Activated T-helper 1 cell treated with anti-CD3 and anti-CD28 coated beads, Interleukin-12 subunit alpha, Interleukin-12 subunit beta, Interleukin-2, Interleukin-4 antibody, amounts not matched to agents 30 ng/mL and 10 ng/mL and 1 ng/mL, durations not matched to agents 14 hours and 24 hours and 36 hours (primary cell): ENCODE data around the gene PRPF40B. TPM values are rescaled to one million over a fixed set of nuclear protein-coding genes. Genes with fewer than 3 reads are reported as not detected.

ENCODE experiments used
- DNase-seq: peaks from one replicate; pipeline ENCODE4 v3.0.0; 2021; ENCODE audit warnings: low spot score
- H3K27ac Mint-ChIP-seq: one replicate; pipeline ENCODE4 v1.8.0; 2021; ENCODE audit warnings: mild to moderate bottlenecking, mixed read lengths
- H3K27me3 Mint-ChIP-seq: one replicate; pipeline ENCODE4 v1.8.0; 2022; ENCODE audit warnings: mild to moderate bottlenecking, moderate library complexity, mixed read lengths; ENCODE audit not compliant: insufficient read depth
- H3K36me3 Mint-ChIP-seq: one replicate; pipeline ENCODE4 v1.8.0; 2021; ENCODE audit warnings: low read depth, mixed read lengths
- H3K4me1 Mint-ChIP-seq: one replicate; pipeline ENCODE4 v1.8.0; 2021; ENCODE audit warnings: low read depth, mixed read lengths
- H3K4me3 Mint-ChIP-seq: one replicate; pipeline ENCODE4 v1.8.0; 2021; ENCODE audit warnings: mild to moderate bottlenecking, moderate library complexity, mixed read lengths
- H3K9me3 Mint-ChIP-seq: one replicate; pipeline ENCODE4 v1.8.0; 2021; ENCODE audit warnings: mixed read lengths
- intact Hi-C: fragments of 100-400 bp; cut with micrococcal nuclease; formaldehyde crosslinking; loops from one replicate; pipeline ENCODE4 v1.15.1; 2024
- total RNA-seq: library from RNA; stranded (reverse); gene quantifications from 2 replicates; pipeline ENCODE4 v1.2.3, GENCODE V29; 2022

PRPF40B gene
- total RNA-seq, 1 donor from 2014 or later: 12.7 TPM

- H3K9me3 Mint-ChIP-seq: no peaks in the 10 kb centered on the region
Observed at GRCh38 chr12:49673446-49674317, 50.3 kb downstream of the PRPF40B start.

GRCh38 chr12:49674318-49674981 lies 51.1 kb downstream of the PRPF40B start:
- Mint-ChIP-seq H3K4me3 (peak overlapping the region; percentile 16), H3K27ac (peak overlapping the region; percentile 89), H3K27me3 (no peaks in the 10 kb centered on the region), H3K9me3 (no peaks in the 10 kb centered on the region), H3K4me1 (peaks cover 78% of the 10 kb centered on the region), H3K36me3 (peaks cover 9% of the 10 kb centered on the region)
- no peak for DNase-seq
- intact Hi-C loops: loop anchor here (2.0 kb wide), 1 partner anchor 14 kb away; no protein-coding TSS in a partner anchor

More at GRCh38 chr12:49673446-49674317, 50.3 kb downstream of the PRPF40B start:
- peaks cover 9% of the 10 kb centered on the region for H3K36me3 Mint-ChIP-seq
- H3K4me3 Mint-ChIP-seq: peak overlapping the region; percentile 16
- H3K27ac Mint-ChIP-seq: peak overlapping the region; percentile 89
- no peaks in the 10 kb centered on the region for H3K27me3 Mint-ChIP-seq
- DNase-seq: no peak
- H3K4me1 Mint-ChIP-seq: peaks cover 84% of the 10 kb centered on the region
- intact Hi-C loops: loop anchor here (2.0 kb wide), 1 partner anchor 13 kb away; no protein-coding TSS in a partner anchor

- no peak overlapping the region for H3K4me3 Mint-ChIP-seq
- peaks cover 71% of the 10 kb centered on the region for H3K4me1 Mint-ChIP-seq
- intact Hi-C loops: loop anchor here (2.0 kb wide), 1 partner anchor 14 kb away; no protein-coding TSS in a partner anchor
- H3K9me3 Mint-ChIP-seq: no peaks in the 10 kb centered on the region
- H3K27me3 Mint-ChIP-seq: no peaks in the 10 kb centered on the region
- H3K36me3 Mint-ChIP-seq: peaks cover 6% of the 10 kb centered on the region
- DNase-seq: no peak
- no peak overlapping the region for H3K27ac Mint-ChIP-seq
Observed at GRCh38 chr12:49675137-49675536, 51.8 kb downstream of the PRPF40B start.

- H3K4me1 Mint-ChIP-seq: peaks cover 45% of the 10 kb centered on the region
- H3K9me3 Mint-ChIP-seq: no peaks in the 10 kb centered on the region
- DNase-seq: no peak
- H3K4me3 Mint-ChIP-seq: no peak overlapping the region
- no peaks in the 10 kb centered on the region for H3K27me3 Mint-ChIP-seq
- intact Hi-C loops: no loop called here
- H3K36me3 Mint-ChIP-seq: peaks cover 2% of the 10 kb centered on the region
- H3K27ac Mint-ChIP-seq: no peak overlapping the region
Observed at GRCh38 chr12:49678711-49679110, 55.4 kb downstream of the PRPF40B start.

GRCh38 chr12:49680075-49680474 lies 56.7 kb downstream of the PRPF40B start:
- Mint-ChIP-seq H3K36me3 (peaks cover 2% of the 10 kb centered on the region), H3K4me3 (no peak overlapping the region), H3K9me3 (no peaks in the 10 kb centered on the region), H3K27ac (no peak overlapping the region), H3K4me1 (peaks cover 43% of the 10 kb centered on the region), H3K27me3 (peaks cover 2% of the 10 kb centered on the region)
- intact Hi-C loops: no loop called here
- no peak for DNase-seq

- intact Hi-C loops: no loop called here
- peaks cover 37% of the 10 kb centered on the region for H3K4me1 Mint-ChIP-seq
- peaks cover 1% of the 10 kb centered on the region for H3K36me3 Mint-ChIP-seq
- no peak overlapping the region for H3K4me3 Mint-ChIP-seq
- DNase-seq: no peak
- no peak overlapping the region for H3K27ac Mint-ChIP-seq
- peaks cover 2% of the 10 kb centered on the region for H3K27me3 Mint-ChIP-seq
- H3K9me3 Mint-ChIP-seq: no peaks in the 10 kb centered on the region
Observed at GRCh38 chr12:49683599-49684309, 60.4 kb downstream of the PRPF40B start.

- Mint-ChIP-seq H3K27ac (no peak overlapping the region), H3K4me1 (peaks cover 42% of the 10 kb centered on the region), H3K4me3 (no peak overlapping the region), H3K27me3 (peaks cover 2% of the 10 kb centered on the region), H3K36me3 (peaks cover 1% of the 10 kb centered on the region), H3K9me3 (no peaks in the 10 kb centered on the region)
- DNase-seq: no peak
- intact Hi-C loops: no loop called here
Observed at GRCh38 chr12:49684310-49684854, 61.0 kb downstream of the PRPF40B start.

GRCh38 chr12:49687941-49688340 lies 64.6 kb downstream of the PRPF40B start:
- intact Hi-C loops: no loop called here
- Mint-ChIP-seq H3K4me1 (peaks cover 48% of the 10 kb centered on the region), H3K27me3 (peaks cover 2% of the 10 kb centered on the region)

GRCh38 chr12:49689237-49689636 lies 65.9 kb downstream of the PRPF40B start:
- H3K36me3 Mint-ChIP-seq: peaks cover 1% of the 10 kb centered on the region
- H3K27ac Mint-ChIP-seq: no peak overlapping the region
- peaks cover 2% of the 10 kb centered on the region for H3K27me3 Mint-ChIP-seq
- H3K9me3 Mint-ChIP-seq: no peaks in the 10 kb centered on the region
- H3K4me3 Mint-ChIP-seq: no peak overlapping the region
- H3K4me1 Mint-ChIP-seq: peaks cover 35% of the 10 kb centered on the region
- intact Hi-C loops: no loop called here
- DNase-seq: no peak

More at GRCh38 chr12:49687941-49688340, 64.6 kb downstream of the PRPF40B start:
- Mint-ChIP-seq H3K4me3 (no peak overlapping the region), H3K9me3 (no peaks in the 10 kb centered on the region), H3K36me3 (peaks cover 1% of the 10 kb centered on the region), H3K27ac (no peak overlapping the region)
- no peak for DNase-seq

GRCh38 chr12:49689785-49690184 lies 66.4 kb downstream of the PRPF40B start:
- intact Hi-C loops: no loop called here
- DNase-seq: no peak
- H3K4me3 Mint-ChIP-seq: peak overlapping the region; percentile 45
- H3K27me3 Mint-ChIP-seq: no peaks in the 10 kb centered on the region
- H3K36me3 Mint-ChIP-seq: peaks cover 1% of the 10 kb centered on the region
- H3K4me1 Mint-ChIP-seq: peaks cover 29% of the 10 kb centered on the region
- H3K9me3 Mint-ChIP-seq: no peaks in the 10 kb centered on the region
- H3K27ac Mint-ChIP-seq: no peak overlapping the region

GRCh38 chr12:49692851-49693250 lies 69.5 kb downstream of the PRPF40B start:
- Mint-ChIP-seq H3K36me3 (peaks cover 2% of the 10 kb centered on the region), H3K9me3 (no peaks in the 10 kb centered on the region), H3K27ac (no peak overlapping the region), H3K27me3 (peaks cover 2% of the 10 kb centered on the region), H3K4me3 (no peak overlapping the region), H3K4me1 (peaks cover 35% of the 10 kb centered on the region)
- no peak for DNase-seq
- intact Hi-C loops: no loop called here

GRCh38 chr12:49693931-49694444 lies 70.6 kb downstream of the PRPF40B start:
- Mint-ChIP-seq H3K9me3 (no peaks in the 10 kb centered on the region), H3K4me1 (peaks cover 39% of the 10 kb centered on the region), H3K4me3 (no peak overlapping the region), H3K36me3 (peaks cover 2% of the 10 kb centered on the region), H3K27me3 (peaks cover 2% of the 10 kb centered on the region), H3K27ac (no peak overlapping the region)
- no peak for DNase-seq
- intact Hi-C loops: no loop called here
